Esophagus muscularis mucosa (tissue), 4 donors: ENCODE measurements around the gene UBE2V1.

Experiments
- EP300 ChIP-seq: sonication (generic); formaldehyde crosslinking; IDR thresholded peaks from one replicate; pipeline ENCODE4 v1.6.1; 2017; ENCODE audit warnings: antibody characterized with exemption
- POLR2A ChIP-seq: fragments of 450-650 bp; IDR thresholded peaks from one replicate; pipeline ENCODE4 v1.6.1; 2017; ENCODE audit warnings: antibody characterized with exemption, moderate library complexity, mild to moderate bottlenecking, low read depth
- TF ChIP-seq, protein P1 (sequence below), 3 experiments: fragments of 200-600 bp in 2 of 3; fragments of 450-650 bp in 1 of 3; sonication (generic) in 2 of 3; IDR thresholded peaks; one replicate each; pipeline ENCODE4 v1.5.1; 2017 to 2019; ENCODE audit warnings: antibody characterized with exemption in 3 of 3, mild to moderate bottlenecking in 2 of 3, moderate library complexity in 1 of 3

DNA sequence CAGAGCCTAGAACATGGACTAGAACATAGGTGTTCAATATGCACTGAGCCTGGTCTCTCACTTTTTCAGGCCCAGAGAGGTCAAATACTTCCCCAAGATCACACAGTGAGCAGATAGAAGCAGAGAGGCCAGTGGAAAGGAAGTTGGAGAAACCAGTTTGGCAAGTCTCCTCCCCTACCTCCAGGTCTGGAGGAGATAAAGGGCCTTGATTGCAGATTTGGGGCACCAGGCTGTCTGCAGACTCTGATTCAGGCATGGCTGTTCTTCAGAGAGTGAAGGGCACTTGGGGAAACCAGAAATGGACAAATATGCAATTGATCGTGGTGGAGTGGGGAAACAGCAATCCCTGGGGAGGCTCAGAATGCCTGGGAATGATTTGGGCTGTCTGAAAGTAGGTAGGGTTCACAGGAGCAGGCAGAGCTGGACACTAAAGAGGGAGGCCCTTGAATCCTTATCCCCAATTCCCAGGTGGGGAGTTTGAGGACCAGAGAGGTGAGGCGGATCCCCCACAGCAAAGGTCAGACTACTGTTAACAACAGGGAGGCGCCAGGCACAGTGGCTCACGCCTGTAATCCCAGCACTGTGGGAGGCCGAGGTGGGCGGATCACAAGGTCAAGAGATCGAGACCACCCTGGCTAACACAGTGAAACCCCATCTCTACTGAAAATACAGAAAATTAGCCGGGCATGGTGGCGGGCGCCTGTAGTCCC lies 38.2 kb upstream of the UBE2V1 start:
- no peak for TF ChIP-seq EP300
- TF ChIP-seq POLR2A: no peak
- TF ChIP-seq, protein P1, sequence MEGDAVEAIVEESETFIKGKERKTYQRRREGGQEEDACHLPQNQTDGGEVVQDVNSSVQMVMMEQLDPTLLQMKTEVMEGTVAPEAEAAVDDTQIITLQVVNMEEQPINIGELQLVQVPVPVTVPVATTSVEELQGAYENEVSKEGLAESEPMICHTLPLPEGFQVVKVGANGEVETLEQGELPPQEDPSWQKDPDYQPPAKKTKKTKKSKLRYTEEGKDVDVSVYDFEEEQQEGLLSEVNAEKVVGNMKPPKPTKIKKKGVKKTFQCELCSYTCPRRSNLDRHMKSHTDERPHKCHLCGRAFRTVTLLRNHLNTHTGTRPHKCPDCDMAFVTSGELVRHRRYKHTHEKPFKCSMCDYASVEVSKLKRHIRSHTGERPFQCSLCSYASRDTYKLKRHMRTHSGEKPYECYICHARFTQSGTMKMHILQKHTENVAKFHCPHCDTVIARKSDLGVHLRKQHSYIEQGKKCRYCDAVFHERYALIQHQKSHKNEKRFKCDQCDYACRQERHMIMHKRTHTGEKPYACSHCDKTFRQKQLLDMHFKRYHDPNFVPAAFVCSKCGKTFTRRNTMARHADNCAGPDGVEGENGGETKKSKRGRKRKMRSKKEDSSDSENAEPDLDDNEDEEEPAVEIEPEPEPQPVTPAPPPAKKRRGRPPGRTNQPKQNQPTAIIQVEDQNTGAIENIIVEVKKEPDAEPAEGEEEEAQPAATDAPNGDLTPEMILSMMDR (IDR thresholded peaks at IDR 0.05): no peak
